Measurements from ENCODE around the gene LRG1.

GRCh38 chr19:4519521-4520277 lies 20.1 kb downstream of the LRG1 start:
- TF ChIP-seq, protein P1, sequence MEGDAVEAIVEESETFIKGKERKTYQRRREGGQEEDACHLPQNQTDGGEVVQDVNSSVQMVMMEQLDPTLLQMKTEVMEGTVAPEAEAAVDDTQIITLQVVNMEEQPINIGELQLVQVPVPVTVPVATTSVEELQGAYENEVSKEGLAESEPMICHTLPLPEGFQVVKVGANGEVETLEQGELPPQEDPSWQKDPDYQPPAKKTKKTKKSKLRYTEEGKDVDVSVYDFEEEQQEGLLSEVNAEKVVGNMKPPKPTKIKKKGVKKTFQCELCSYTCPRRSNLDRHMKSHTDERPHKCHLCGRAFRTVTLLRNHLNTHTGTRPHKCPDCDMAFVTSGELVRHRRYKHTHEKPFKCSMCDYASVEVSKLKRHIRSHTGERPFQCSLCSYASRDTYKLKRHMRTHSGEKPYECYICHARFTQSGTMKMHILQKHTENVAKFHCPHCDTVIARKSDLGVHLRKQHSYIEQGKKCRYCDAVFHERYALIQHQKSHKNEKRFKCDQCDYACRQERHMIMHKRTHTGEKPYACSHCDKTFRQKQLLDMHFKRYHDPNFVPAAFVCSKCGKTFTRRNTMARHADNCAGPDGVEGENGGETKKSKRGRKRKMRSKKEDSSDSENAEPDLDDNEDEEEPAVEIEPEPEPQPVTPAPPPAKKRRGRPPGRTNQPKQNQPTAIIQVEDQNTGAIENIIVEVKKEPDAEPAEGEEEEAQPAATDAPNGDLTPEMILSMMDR (IDR thresholded peaks at IDR 0.05), result no peak
- TF ChIP-seq POLR2A (IDR thresholded peaks at IDR 0.05), result no peak

All from gastroesophageal sphincter (tissue), 3 donors.